Prostate gland (tissue), 2 donors: ENCODE measurements around the gene FRK.

Experiments used
- CTCF ChIP-seq, 4 experiments: fragments of 200-600 bp in 2 of 4; fragments of 450-650 bp in 2 of 4; sonication (generic) in 2 of 4; IDR thresholded peaks; 1 replicate in 3 of 4; 2 replicates in 1 of 4; pipeline ENCODE4 v1.5.1; 2016 to 2019; ENCODE audit warnings: antibody characterized with exemption in 4 of 4, mild to moderate bottlenecking in 2 of 4, moderate library complexity in 2 of 4
- POLR2A ChIP-seq: fragments of 450-650 bp; IDR thresholded peaks from one replicate; pipeline ENCODE4 v1.6.1; 2016; ENCODE audit warnings: antibody characterized with exemption, mild to moderate bottlenecking
- POLR2AphosphoS5 ChIP-seq: sonication (generic); formaldehyde crosslinking; IDR thresholded peaks from one replicate; pipeline ENCODE4 v1.6.1; 2017; ENCODE audit warnings: antibody characterized with exemption

GRCh38 chr6:115902436-115902835 is 158.3 kb downstream of the FRK start:
- TF ChIP-seq CTCF (IDR thresholded peaks at IDR 0.05) (no peak), POLR2A (no peak), POLR2AphosphoS5 (no peak)
